D721Med (cell line): ENCODE measurements around the gene ITPR3.

Experiments
- DNase-seq: peaks from one replicate; pipeline ENCODE4 v3.0.0; 2011; ENCODE audit warnings: low spot score; ENCODE audit not compliant: insufficient read length
- FAIRE-seq: peaks from 2 replicates; lab custom pipeline; 2011; peaks lifted over from hg19 to GRCh38; lab: Jason Lieb, UNC
- CTCF ChIP-seq: IDR thresholded peaks from 2 replicates; pipeline ENCODE4 v1.5.1; 2012; ENCODE audit warnings: mild to moderate bottlenecking, control low read depth; ENCODE audit not compliant: insufficient read depth; ENCODE audit errors: missing control alignments

Gene ITPR3

GRCh38 chr6:33585403-33586107, 35.6 kb upstream of the ITPR3 start:
- peak; percentile 83 for DNase-seq
- FAIRE-seq: no peak
- peak; percentile 83 for TF ChIP-seq CTCF

GRCh38 chr6:33586108-33586640, 34.9 kb upstream of the ITPR3 start:
- no peak for TF ChIP-seq CTCF
- DNase-seq: no peak
- FAIRE-seq: no peak

GRCh38 chr6:33587529-33587928, 33.6 kb upstream of the ITPR3 start:
- no peak for TF ChIP-seq CTCF
- FAIRE-seq (no peak), DNase-seq (no peak)

GRCh38 chr6:33588894-33589293, 32.2 kb upstream of the ITPR3 start:
- no peak for TF ChIP-seq CTCF
- DNase-seq: no peak
- FAIRE-seq: no peak

GRCh38 chr6:33589392-33589730, 31.8 kb upstream of the ITPR3 start:
- FAIRE-seq (no peak), DNase-seq (no peak)
- TF ChIP-seq CTCF: no peak

- no peak for FAIRE-seq
- DNase-seq: peak; percentile 92
- peak; percentile 65 for TF ChIP-seq CTCF
These were observed 31.2 kb upstream of the ITPR3 start for GRCh38 chr6:33589731-33590530.

- no peak for DNase-seq
- FAIRE-seq: no peak
These were observed 30.5 kb upstream of the ITPR3 start for GRCh38 chr6:33590531-33591198.

More at GRCh38 chr6:33590531-33591198, 30.5 kb upstream of the ITPR3 start:
- TF ChIP-seq CTCF: no peak
